K562 (cell line): ENCODE measurements around the gene CHCHD6. TPM values are rescaled to one million over a fixed set of nuclear protein-coding genes. Genes with fewer than 3 reads are reported as not detected.

ENCODE experiments used
- ASH1L ChIP-seq: fragments of 450-650 bp; IDR thresholded peaks from 2 replicates; pipeline ENCODE4 v1.6.1; 2018; ENCODE audit warnings: borderline replicate concordance, mild to moderate bottlenecking, low read depth; ENCODE audit not compliant: partially characterized antibody
- CREB1 ChIP-seq, 2 experiments: sonication (generic) in 1 of 2; formaldehyde crosslinking in 1 of 2; IDR thresholded peaks; 2 replicates each; pipeline versions ENCODE4 v1.6.1 to v1.8.0; 2012 to 2022; ENCODE audit warnings: inconsistent platforms in 1 of 2, mild to moderate bottlenecking in 1 of 2, missing genetic modification reagents in 1 of 2, moderate library complexity in 1 of 2
- MEF2A ChIP-seq: IDR thresholded peaks from 2 replicates; pipeline ENCODE4 v1.6.1; 2011; ENCODE audit warnings: low read depth, mild to moderate bottlenecking, low read length, moderate library complexity; ENCODE audit not compliant: control insufficient read depth
- NR2C1 ChIP-seq, 2 experiments: fragments of 450-650 bp; IDR thresholded peaks; 2 replicates each; pipeline ENCODE4 v1.6.1; 2017; ENCODE audit warnings: mild to moderate bottlenecking in 2 of 2, antibody characterized with exemption in 1 of 2, inconsistent platforms in 1 of 2, missing compliant biosample characterization in 1 of 2, missing genetic modification characterization in 1 of 2
- POLR2AphosphoS5 ChIP-seq: IDR thresholded peaks from 2 replicates; pipeline ENCODE4 v1.6.1; 2011; ENCODE audit warnings: mild to moderate bottlenecking, low read depth, low read length, moderate library complexity; ENCODE audit not compliant: control insufficient read depth, insufficient read depth
- PRPF4 ChIP-seq: fragments of 200-400 bp; formaldehyde crosslinking; IDR thresholded peaks from one replicate; pipeline ENCODE4 v1.6.1; 2017; ENCODE audit warnings: low read length, low read depth, mild to moderate bottlenecking; ENCODE audit not compliant: insufficient read depth, poor library complexity, severe bottlenecking
- SOX6 ChIP-seq: fragments of 450-650 bp; IDR thresholded peaks from 2 replicates; pipeline ENCODE4 v1.6.1; 2014; ENCODE audit warnings: mild to moderate bottlenecking
- SP1 ChIP-seq: sonication (generic); formaldehyde crosslinking; IDR thresholded peaks from 2 replicates; pipeline ENCODE4 v1.8.1; 2022; ENCODE audit warnings: mild to moderate bottlenecking, missing genetic modification reagents
- STAT5A ChIP-seq: IDR thresholded peaks from 2 replicates; pipeline ENCODE4 v1.6.1; 2012; ENCODE audit warnings: low read length, inconsistent platforms, borderline replicate concordance
- SUPT5H ChIP-seq: fragments of 450-650 bp; IDR thresholded peaks from 2 replicates; pipeline ENCODE4 v1.6.1; 2016
- TFAM ChIP-seq: fragments of 250-450 bp; sonication (Bioruptor Pico); conservative IDR thresholded peaks from 2 replicates; pipeline ENCODE4 v1.5.0; 2021; ENCODE audit warnings: mild to moderate bottlenecking, moderate library complexity
- ZC3H8 ChIP-seq: fragments of 450-650 bp; IDR thresholded peaks from 2 replicates; pipeline ENCODE4 v1.6.1; 2017
- ZNF551 ChIP-seq: fragments of 250-450 bp; sonication (Bioruptor Pico); IDR thresholded peaks from 2 replicates; pipeline ENCODE4 v1.5.0; 2021; ENCODE audit warnings: mild to moderate bottlenecking, moderate library complexity
- ZNF57 ChIP-seq: fragments of 450-650 bp; formaldehyde crosslinking; IDR thresholded peaks from 2 replicates; pipeline ENCODE4 v1.4.0; 2020; ENCODE audit warnings: mild to moderate bottlenecking, moderate library complexity
- ZNF583 ChIP-seq: fragments of 250-450 bp; sonication (Bioruptor Pico); IDR thresholded peaks from 2 replicates; pipeline ENCODE4 v1.4.0; 2020
- ZNF644 ChIP-seq: fragments of 200-800 bp; sonication (Bioruptor generic); IDR thresholded peaks from 2 replicates; pipeline ENCODE4 v1.6.1; 2016; ENCODE audit warnings: low read depth, missing genetic modification characterization, missing compliant biosample characterization
- polyA plus RNA-seq, 8 experiments: library from polyadenylated mRNA; depleted of rRNA in 4 of 8; stranded (reverse) in 5 of 8; unstranded in 3 of 8; fragments of >200 nt; fragmentation: Nextera tagmentation in 2 of 8; fragmentation: Illumina TruSeq in 1 of 8; extraction: Ambion mirVana in 2 of 8; extraction: Trizol in 1 of 8; gene quantifications; 2 replicates each; pipeline versions ENCODE4 v1.2.1 to v1.2.3, GENCODE V29; 2011 to 2014; ENCODE audit warnings: inconsistent platforms in 1 of 8, missing spikeins in 1 of 8
- total RNA-seq, 7 experiments: library from RNA; depleted of rRNA in 6 of 7; stranded (reverse); fragments of >200 nt in 6 of 7; fragmentation: Illumina TruSeq in 2 of 7; extraction: Trizol in 2 of 7; gene quantifications; 2 replicates each; pipeline versions ENCODE4 v1.2.1 to v1.2.3, GENCODE V29; 2011 to 2021; ENCODE audit warnings: low replicate concordance in 1 of 7
- TF ChIP-seq, protein P1 (sequence below): fragments of 250-450 bp; sonication (Bioruptor Pico); IDR thresholded peaks from 2 replicates; pipeline ENCODE4 v1.8.0; 2021; ENCODE audit warnings: moderate library complexity, mild to moderate bottlenecking, inconsistent platforms
- TF ChIP-seq, protein P2 (sequence below): fragments of 250-450 bp; sonication (Bioruptor Pico); IDR thresholded peaks from 2 replicates; pipeline ENCODE4 v1.4.0; 2020; ENCODE audit warnings: mild to moderate bottlenecking, moderate library complexity, borderline replicate concordance
- TF ChIP-seq, protein P3 (sequence below): fragments of 150-350 bp; IDR thresholded peaks from 2 replicates; pipeline ENCODE4 v1.6.1; 2014; ENCODE audit warnings: low read depth, mild to moderate bottlenecking, low read length, borderline replicate concordance

Gene CHCHD6
- total and polyA plus RNA-seq, 9 of the 15 experiments (the other 6 are each of a cell fraction or from before 2014, with no cell fraction given) = 4.6 to 18.6 (median 10.9) TPM

DNA sequence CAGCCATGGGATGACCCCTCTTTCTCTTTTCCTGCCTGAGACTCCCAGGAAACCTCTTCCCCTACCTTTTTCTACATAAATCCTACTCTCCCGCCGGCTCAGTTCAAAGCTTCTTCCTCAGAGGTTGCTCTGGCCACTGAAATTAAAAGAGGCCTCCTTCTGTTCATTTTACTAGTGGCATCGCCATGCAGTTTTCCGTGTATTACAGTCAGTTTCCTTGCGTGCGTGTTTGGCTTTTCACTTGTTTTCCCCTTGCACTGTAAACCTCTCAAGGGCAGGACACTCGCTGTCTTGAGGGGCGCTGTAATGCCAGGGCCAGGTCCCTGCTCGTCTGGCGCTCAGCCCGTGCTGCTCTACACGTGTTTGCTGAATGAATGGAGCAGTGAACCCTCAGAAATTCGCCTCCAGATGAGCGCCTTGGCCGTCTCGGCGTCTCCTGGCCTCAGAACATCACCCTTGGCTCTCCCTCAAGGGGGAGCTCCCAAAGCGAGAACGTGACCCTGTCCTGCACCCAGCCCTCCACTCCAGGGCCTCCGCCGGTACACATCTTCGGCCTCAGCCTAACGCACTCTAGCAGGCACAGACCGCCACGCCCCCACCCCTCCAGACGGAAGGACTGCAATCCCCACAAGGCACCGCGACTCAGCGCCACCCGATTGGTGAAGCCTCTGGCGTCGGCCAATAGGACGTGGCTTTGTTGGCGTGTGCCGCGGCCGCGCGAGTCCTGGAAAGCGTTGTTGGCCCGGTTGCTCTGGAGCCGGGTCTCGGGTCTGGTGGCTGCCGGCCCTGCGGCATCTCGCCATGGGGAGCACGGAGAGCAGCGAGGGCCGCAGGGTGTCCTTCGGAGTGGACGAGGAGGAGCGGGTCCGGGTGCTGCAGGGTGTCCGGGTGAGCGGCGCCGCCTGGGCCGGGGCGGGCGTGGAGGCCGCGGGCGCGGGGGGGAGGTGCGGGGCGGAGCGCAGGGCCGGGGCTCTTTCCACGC is at the start of gene CHCHD6 (continued):
- TF ChIP-seq CREB1 (IDR thresholded peaks at IDR 0.05) (no peak), CREB1 (CRISPR knock-in tag; IDR thresholded peaks at IDR 0.05) (peak; percentile 55), POLR2AphosphoS5 (no peak), NR2C1 (IDR thresholded peaks at IDR 0.05) (no peak), NR2C1 (tag; IDR thresholded peaks at IDR 0.05) (no peak), ZNF644 (no peak), SP1 (CRISPR knock-in tag) (peak; percentile 37; the same call in 1 of the 2 replicates), ZC3H8 (no peak), ZNF551 (CRISPR knock-in tag) (no peak), TFAM (CRISPR knock-in tag) (no peak), SOX6 (no peak), ZNF57 (no peak), ZNF583 (CRISPR knock-in tag) (no peak), PRPF4 (no peak), ASH1L (peak; percentile 98), SUPT5H (no peak), STAT5A (no peak), MEF2A (no peak)
- TF ChIP-seq, protein P1, sequence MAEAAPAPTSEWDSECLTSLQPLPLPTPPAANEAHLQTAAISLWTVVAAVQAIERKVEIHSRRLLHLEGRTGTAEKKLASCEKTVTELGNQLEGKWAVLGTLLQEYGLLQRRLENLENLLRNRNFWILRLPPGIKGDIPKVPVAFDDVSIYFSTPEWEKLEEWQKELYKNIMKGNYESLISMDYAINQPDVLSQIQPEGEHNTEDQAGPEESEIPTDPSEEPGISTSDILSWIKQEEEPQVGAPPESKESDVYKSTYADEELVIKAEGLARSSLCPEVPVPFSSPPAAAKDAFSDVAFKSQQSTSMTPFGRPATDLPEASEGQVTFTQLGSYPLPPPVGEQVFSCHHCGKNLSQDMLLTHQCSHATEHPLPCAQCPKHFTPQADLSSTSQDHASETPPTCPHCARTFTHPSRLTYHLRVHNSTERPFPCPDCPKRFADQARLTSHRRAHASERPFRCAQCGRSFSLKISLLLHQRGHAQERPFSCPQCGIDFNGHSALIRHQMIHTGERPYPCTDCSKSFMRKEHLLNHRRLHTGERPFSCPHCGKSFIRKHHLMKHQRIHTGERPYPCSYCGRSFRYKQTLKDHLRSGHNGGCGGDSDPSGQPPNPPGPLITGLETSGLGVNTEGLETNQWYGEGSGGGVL = no peak
- TF ChIP-seq, protein P2, sequence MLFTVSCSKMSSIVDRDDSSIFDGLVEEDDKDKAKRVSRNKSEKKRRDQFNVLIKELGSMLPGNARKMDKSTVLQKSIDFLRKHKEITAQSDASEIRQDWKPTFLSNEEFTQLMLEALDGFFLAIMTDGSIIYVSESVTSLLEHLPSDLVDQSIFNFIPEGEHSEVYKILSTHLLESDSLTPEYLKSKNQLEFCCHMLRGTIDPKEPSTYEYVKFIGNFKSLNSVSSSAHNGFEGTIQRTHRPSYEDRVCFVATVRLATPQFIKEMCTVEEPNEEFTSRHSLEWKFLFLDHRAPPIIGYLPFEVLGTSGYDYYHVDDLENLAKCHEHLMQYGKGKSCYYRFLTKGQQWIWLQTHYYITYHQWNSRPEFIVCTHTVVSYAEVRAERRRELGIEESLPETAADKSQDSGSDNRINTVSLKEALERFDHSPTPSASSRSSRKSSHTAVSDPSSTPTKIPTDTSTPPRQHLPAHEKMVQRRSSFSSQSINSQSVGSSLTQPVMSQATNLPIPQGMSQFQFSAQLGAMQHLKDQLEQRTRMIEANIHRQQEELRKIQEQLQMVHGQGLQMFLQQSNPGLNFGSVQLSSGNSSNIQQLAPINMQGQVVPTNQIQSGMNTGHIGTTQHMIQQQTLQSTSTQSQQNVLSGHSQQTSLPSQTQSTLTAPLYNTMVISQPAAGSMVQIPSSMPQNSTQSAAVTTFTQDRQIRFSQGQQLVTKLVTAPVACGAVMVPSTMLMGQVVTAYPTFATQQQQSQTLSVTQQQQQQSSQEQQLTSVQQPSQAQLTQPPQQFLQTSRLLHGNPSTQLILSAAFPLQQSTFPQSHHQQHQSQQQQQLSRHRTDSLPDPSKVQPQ (CRISPR knock-in tag) = no peak
- TF ChIP-seq, protein P3, sequence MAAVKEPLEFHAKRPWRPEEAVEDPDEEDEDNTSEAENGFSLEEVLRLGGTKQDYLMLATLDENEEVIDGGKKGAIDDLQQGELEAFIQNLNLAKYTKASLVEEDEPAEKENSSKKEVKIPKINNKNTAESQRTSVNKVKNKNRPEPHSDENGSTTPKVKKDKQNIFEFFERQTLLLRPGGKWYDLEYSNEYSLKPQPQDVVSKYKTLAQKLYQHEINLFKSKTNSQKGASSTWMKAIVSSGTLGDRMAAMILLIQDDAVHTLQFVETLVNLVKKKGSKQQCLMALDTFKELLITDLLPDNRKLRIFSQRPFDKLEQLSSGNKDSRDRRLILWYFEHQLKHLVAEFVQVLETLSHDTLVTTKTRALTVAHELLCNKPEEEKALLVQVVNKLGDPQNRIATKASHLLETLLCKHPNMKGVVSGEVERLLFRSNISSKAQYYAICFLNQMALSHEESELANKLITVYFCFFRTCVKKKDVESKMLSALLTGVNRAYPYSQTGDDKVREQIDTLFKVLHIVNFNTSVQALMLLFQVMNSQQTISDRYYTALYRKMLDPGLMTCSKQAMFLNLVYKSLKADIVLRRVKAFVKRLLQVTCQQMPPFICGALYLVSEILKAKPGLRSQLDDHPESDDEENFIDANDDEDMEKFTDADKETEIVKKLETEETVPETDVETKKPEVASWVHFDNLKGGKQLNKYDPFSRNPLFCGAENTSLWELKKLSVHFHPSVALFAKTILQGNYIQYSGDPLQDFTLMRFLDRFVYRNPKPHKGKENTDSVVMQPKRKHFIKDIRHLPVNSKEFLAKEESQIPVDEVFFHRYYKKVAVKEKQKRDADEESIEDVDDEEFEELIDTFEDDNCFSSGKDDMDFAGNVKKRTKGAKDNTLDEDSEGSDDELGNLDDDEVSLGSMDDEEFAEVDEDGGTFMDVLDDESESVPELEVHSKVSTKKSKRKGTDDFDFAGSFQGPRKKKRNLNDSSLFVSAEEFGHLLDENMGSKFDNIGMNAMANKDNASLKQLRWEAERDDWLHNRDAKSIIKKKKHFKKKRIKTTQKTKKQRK = no peak
